ENCODE data around the gene CFB.

CFB gene

GRCh38 chr6:31945507-31946369, at the start of gene CFB:
Gene CFB (plus strand): TSS chr6:31946095. CDS start chr6:31946222, 127 bp downstream.
- ATAC-seq = peak; percentile 92
- TF ChIP-seq POU6F1 (CRISPR knock-in tag; IDR thresholded peaks at IDR 0.05; ENCODE audit: borderline replicate concordance, low read depth) = no peak

- TF ChIP-seq ZNF565 (CRISPR knock-in tag; conservative IDR thresholded peaks at IDR 0.05; ENCODE audit: low read depth) (no peak), PPARA (CRISPR knock-in tag; IDR thresholded peaks at IDR 0.05; ENCODE audit: borderline replicate concordance) (no peak), TOX (CRISPR knock-in tag; IDR thresholded peaks at IDR 0.05; ENCODE audit: borderline replicate concordance) (no peak), OSR1 (CRISPR knock-in tag; IDR thresholded peaks at IDR 0.05) (no peak), ZNF70 (CRISPR knock-in tag; IDR thresholded peaks at IDR 0.05) (no peak), BACH2 (CRISPR knock-in tag; IDR thresholded peaks at IDR 0.05; ENCODE audit: borderline replicate concordance) (no peak), CSRNP3 (CRISPR knock-in tag; IDR thresholded peaks at IDR 0.05) (no peak), RARB (CRISPR knock-in tag; IDR thresholded peaks at IDR 0.05) (no peak), ZFP3 (CRISPR knock-in tag; IDR thresholded peaks at IDR 0.05) (no peak), SNAI2 (CRISPR knock-in tag; IDR thresholded peaks at IDR 0.05) (no peak), TCF4 (CRISPR knock-in tag; IDR thresholded peaks at IDR 0.05; ENCODE audit: borderline replicate concordance) (no peak), ESRRG (CRISPR knock-in tag; IDR thresholded peaks at IDR 0.05) (no peak), POU6F1 (CRISPR knock-in tag; IDR thresholded peaks at IDR 0.05; ENCODE audit: borderline replicate concordance, low read depth) (no peak), CREB5 (CRISPR knock-in tag; IDR thresholded peaks at IDR 0.05; ENCODE audit: low read depth) (no peak)
- no peak for ATAC-seq
These were observed 49.4 kb upstream of the CFB start for GRCh38 chr6:31896493-31896855.

DNA sequence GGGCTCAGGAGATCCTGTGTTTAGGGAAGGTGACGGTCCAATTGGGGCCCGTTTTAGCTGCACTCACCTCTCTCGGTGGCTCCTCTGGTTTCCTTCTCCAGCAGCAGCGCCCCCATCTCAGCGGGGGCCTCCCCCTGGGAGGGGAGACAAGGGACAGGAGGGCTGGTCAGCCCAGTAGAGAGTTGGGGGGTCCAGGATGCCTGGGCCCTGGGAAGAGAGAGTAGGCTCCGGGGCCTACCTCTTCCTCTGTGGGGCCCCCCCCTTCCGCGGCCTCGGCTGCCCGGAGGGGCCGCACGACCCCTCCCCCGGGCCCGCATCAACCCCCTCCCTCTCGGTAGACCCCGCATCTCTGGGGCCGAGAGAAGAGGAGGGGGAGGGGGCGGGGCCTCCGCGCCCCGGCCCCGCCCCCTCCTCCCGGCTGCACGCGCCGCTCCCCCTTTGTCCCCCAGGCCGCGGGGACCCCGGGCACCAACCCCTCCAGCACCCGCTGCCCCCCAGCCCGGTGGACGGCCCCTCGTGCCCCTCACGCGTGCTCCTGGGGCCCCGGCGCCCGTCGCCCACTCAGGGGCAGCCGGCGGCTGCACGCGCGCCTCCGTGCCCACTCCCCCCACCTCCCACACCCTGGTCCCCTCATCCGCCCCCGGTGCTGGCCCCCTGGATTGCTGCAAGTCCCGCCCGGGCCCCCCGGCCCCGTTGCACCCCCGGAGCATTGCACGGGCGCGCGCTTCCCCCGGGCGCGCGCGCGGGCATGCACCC, 48.9 kb upstream of the CFB start:
- ATAC-seq = no peak
- no peak for TF ChIP-seq ZNF565 (CRISPR knock-in tag; conservative IDR thresholded peaks at IDR 0.05; ENCODE audit: low read depth)

DNA sequence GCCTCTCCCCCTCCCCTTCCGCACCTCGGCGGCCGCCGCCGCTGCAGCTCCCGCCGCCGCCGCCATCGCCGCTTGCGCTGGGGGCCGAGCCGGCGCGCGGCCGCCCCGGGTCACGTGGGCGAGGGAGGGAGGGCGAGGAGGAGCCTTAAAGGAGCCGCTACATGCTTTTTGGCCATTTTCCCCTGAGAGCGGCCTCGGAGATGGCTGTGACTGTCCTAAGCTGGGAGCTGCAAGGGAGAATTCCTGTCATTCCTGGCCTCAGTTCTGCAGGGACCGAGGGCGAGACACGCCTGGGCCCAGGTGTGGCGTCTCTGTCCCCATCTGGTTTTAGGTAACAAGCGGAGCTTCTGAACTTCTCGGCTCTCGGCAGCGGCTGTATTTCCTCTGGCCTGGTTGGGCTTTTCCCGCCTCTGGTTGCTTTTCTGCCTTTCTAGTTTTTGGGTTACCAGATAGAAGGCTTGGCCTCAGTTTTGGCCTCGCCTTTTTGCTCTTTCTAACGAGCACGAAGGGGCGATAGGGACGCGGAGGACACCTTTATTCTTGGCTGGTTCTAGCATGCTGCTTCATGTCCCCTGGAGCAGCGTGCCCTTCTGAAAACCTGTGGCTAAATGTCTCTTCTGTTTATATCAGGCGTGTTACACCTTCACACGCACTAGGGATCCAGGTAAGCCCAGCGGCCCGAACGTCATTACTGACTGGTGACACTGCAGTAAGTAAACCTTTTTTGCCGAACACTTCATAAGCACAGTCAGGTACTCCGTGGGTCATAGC, 48.1 kb upstream of the CFB start, which contains the start of gene EHMT2:
Gene EHMT2 (minus strand): TSS at position 87 of the 771 bp plus-strand sequence. CDS start 21 bp downstream, at position 66.
- TF ChIP-seq ZNF8 (CRISPR knock-in tag; IDR thresholded peaks at IDR 0.05) = no peak
- no peak for TF ChIP-seq PPARA (CRISPR knock-in tag; IDR thresholded peaks at IDR 0.05; ENCODE audit: borderline replicate concordance)
- TF ChIP-seq ZNF70 (CRISPR knock-in tag; IDR thresholded peaks at IDR 0.05) = no peak
- TF ChIP-seq, protein P1, sequence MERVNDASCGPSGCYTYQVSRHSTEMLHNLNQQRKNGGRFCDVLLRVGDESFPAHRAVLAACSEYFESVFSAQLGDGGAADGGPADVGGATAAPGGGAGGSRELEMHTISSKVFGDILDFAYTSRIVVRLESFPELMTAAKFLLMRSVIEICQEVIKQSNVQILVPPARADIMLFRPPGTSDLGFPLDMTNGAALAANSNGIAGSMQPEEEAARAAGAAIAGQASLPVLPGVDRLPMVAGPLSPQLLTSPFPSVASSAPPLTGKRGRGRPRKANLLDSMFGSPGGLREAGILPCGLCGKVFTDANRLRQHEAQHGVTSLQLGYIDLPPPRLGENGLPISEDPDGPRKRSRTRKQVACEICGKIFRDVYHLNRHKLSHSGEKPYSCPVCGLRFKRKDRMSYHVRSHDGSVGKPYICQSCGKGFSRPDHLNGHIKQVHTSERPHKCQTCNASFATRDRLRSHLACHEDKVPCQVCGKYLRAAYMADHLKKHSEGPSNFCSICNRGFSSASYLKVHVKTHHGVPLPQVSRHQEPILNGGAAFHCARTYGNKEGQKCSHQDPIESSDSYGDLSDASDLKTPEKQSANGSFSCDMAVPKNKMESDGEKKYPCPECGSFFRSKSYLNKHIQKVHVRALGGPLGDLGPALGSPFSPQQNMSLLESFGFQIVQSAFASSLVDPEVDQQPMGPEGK (CRISPR knock-in tag; IDR thresholded peaks at IDR 0.05; ENCODE audit: borderline replicate concordance) = no peak
- no peak for TF ChIP-seq TSHZ2 (CRISPR knock-in tag; IDR thresholded peaks at IDR 0.05)
- TF ChIP-seq GLIS3 (CRISPR knock-in tag; IDR thresholded peaks at IDR 0.05) = no peak
- ATAC-seq = peak; percentile 73
